GM12891 (cell line): Measurements from ENCODE around the gene BNIP3.

Source experiments
- POLR2AphosphoS5 ChIP-seq: IDR thresholded peaks from 2 replicates; pipeline ENCODE4 v1.6.1; 2011; ENCODE audit warnings: low read depth, low read length, control low read depth
- SPI1 ChIP-seq: IDR thresholded peaks from 2 replicates; pipeline ENCODE4 v1.6.1; 2011; ENCODE audit warnings: low read depth, low read length, control low read depth

- TF ChIP-seq SPI1 (no peak), POLR2AphosphoS5 (no peak)
Observed at GRCh38 chr10:131921184-131921583, 60.5 kb downstream of the BNIP3 start.
